Measurements from ENCODE around the gene SNAP91. TPM values are rescaled to one million over a fixed set of nuclear protein-coding genes. Genes with fewer than 3 reads are reported as not detected.

Gene SNAP91
- total and polyA plus RNA-seq, 2 donors (not counting 1 experiment from before 2014, with no cell fraction given): not detected

DNA sequence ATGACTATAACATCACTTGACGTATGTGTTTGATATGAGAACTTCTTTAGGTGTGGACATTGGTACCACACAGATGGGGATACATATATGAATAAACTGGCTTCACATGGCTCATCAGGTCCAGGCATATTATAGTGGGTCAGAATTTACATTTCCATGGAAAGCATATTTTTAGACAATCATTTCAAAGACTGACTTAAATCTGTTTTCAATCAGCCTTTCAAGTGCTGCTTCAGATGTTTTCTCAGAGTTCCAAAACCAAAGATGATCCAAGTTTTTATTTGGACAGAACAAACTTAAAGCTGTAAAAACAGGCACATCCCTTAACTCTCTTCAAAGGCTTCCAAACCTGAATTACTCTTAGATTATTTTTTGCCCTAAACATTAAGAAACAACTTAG is 108.4 kb downstream of the SNAP91 start:
- TF ChIP-seq EZH2 (IDR thresholded peaks at IDR 0.05; ENCODE audit: borderline replicate concordance, insufficient read depth, low read depth, low read length, poor library complexity, severe bottlenecking): no peak
- TF ChIP-seq, protein P1, sequence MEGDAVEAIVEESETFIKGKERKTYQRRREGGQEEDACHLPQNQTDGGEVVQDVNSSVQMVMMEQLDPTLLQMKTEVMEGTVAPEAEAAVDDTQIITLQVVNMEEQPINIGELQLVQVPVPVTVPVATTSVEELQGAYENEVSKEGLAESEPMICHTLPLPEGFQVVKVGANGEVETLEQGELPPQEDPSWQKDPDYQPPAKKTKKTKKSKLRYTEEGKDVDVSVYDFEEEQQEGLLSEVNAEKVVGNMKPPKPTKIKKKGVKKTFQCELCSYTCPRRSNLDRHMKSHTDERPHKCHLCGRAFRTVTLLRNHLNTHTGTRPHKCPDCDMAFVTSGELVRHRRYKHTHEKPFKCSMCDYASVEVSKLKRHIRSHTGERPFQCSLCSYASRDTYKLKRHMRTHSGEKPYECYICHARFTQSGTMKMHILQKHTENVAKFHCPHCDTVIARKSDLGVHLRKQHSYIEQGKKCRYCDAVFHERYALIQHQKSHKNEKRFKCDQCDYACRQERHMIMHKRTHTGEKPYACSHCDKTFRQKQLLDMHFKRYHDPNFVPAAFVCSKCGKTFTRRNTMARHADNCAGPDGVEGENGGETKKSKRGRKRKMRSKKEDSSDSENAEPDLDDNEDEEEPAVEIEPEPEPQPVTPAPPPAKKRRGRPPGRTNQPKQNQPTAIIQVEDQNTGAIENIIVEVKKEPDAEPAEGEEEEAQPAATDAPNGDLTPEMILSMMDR (IDR thresholded peaks at IDR 0.05): no peak
- CTCF ChIA-PET: no interaction called here
- no peak overlapping the region for H3K9ac ChIP-seq (ENCODE audit: low read length)
- H2AFZ ChIP-seq (ENCODE audit: insufficient read depth, low read depth, low read length, poor library complexity, severe bottlenecking): no peak overlapping the region
- no peaks in the 10 kb centered on the region for H3K27me3 ChIP-seq (replicated peaks in 1 of 4; ENCODE audit: control extremely low read depth in 1 of 4, control insufficient read depth in 3 of 4, insufficient read depth in 4 of 4, low read length in 3 of 4)
- Mint-ChIP-seq H3K4me1 (no peaks in the 10 kb centered on the region), H3K4me3 (no peak overlapping the region), H3K9me3 (ENCODE audit: insufficient read depth) (no peaks in the 10 kb centered on the region), H3K27ac (no peak overlapping the region), H3K27me3 (no peaks in the 10 kb centered on the region)
- ATAC-seq (ENCODE audit: low read depth) (no peak), DNase-seq (no peak)
- H3K79me2 ChIP-seq (ENCODE audit: control insufficient read depth, insufficient read depth, low read length): no peaks in the 10 kb centered on the region
- no peaks in the 10 kb centered on the region for H4K20me1 ChIP-seq (ENCODE audit: control insufficient read depth, insufficient read depth, low read length, poor library complexity, severe bottlenecking)
- POLR2A ChIA-PET: no interaction called here
- whole genome bisulfite sequencing (ENCODE audit: insufficient coverage): no CpG with 5 or more reads among the region's 1 CpG
- intact Hi-C loops (cut with micrococcal nuclease): no loop called here
- no peaks in the 10 kb centered on the region for H3K4me1 ChIP-seq (ENCODE audit: control insufficient read depth in 2 of 2, insufficient read depth in 2 of 2, low read length in 2 of 2)
- no peak overlapping the region for H3K4me3 ChIP-seq (ENCODE audit: control extremely low read depth in 1 of 5, extremely low read depth in 1 of 5, insufficient read depth in 1 of 5, low read depth in 2 of 5, low read length in 4 of 5)
- H3K36me3 ChIP-seq (replicated peaks in 1 of 2; ENCODE audit: control extremely low read depth in 1 of 2, control insufficient read depth in 1 of 2, extremely low read depth in 1 of 2, insufficient read depth in 2 of 2, low read length in 1 of 2): no peaks in the 10 kb centered on the region
- H3K4me2 ChIP-seq (replicated peaks; ENCODE audit: low read depth, low read length, poor library complexity, severe bottlenecking): no peak overlapping the region
- H3K9me3 ChIP-seq (ENCODE audit: control extremely low read depth in 1 of 3, control insufficient read depth in 2 of 3, insufficient read depth in 1 of 3, low read length in 2 of 3): no peaks in the 10 kb centered on the region
- no peak overlapping the region for H3K27ac ChIP-seq (ENCODE audit: low read length in 2 of 2)

DNA sequence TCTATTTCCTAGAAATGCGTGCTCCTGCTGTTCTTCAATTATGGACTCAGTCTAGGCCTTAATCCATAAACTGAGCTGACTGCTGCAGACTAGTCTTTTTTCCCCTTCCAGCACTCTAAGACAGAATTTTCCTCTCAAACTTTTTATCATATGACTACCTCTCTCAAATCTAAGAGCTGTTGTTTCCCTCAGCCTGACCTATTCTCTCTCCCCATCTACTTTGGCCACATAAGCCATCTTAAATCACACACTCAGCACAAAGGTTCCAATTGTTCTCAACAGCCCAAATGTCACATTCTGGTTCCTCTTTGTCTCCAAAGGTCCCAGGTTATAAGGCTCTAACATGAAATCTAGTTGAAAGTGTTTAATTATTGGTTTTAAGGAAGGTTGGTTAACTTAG is 111.4 kb downstream of the SNAP91 start:
- Histone ChIP-seq H2AFZ (ENCODE audit: insufficient read depth, low read depth, low read length, poor library complexity, severe bottlenecking) (no peak overlapping the region), H3K27ac (ENCODE audit: low read length in 2 of 2) (no peak overlapping the region), H3K4me3 (ENCODE audit: control extremely low read depth in 1 of 5, extremely low read depth in 1 of 5, insufficient read depth in 1 of 5, low read depth in 2 of 5, low read length in 4 of 5) (no peak overlapping the region), H3K79me2 (ENCODE audit: control insufficient read depth, insufficient read depth, low read length) (no peaks in the 10 kb centered on the region), H3K9me3 (ENCODE audit: control extremely low read depth in 1 of 3, control insufficient read depth in 2 of 3, insufficient read depth in 1 of 3, low read length in 2 of 3) (no peaks in the 10 kb centered on the region), H3K4me1 (ENCODE audit: control insufficient read depth in 2 of 2, insufficient read depth in 2 of 2, low read length in 2 of 2) (no peaks in the 10 kb centered on the region), H3K4me2 (replicated peaks; ENCODE audit: low read depth, low read length, poor library complexity, severe bottlenecking) (no peak overlapping the region), H3K27me3 (replicated peaks in 1 of 4; ENCODE audit: control extremely low read depth in 1 of 4, control insufficient read depth in 3 of 4, insufficient read depth in 4 of 4, low read length in 3 of 4) (no peaks in the 10 kb centered on the region), H3K9ac (ENCODE audit: low read length) (no peak overlapping the region), H3K36me3 (replicated peaks in 1 of 2; ENCODE audit: control extremely low read depth in 1 of 2, control insufficient read depth in 1 of 2, extremely low read depth in 1 of 2, insufficient read depth in 2 of 2, low read length in 1 of 2) (no peaks in the 10 kb centered on the region), H4K20me1 (ENCODE audit: control insufficient read depth, insufficient read depth, low read length, poor library complexity, severe bottlenecking) (no peaks in the 10 kb centered on the region)
- CTCF ChIA-PET: interaction anchor here (1.5 kb wide), 1 partner anchor 18 kb away, joined by 5 read pairs; no protein-coding TSS in a partner anchor
- no peak for DNase-seq
- intact Hi-C loops (cut with micrococcal nuclease): no loop called here
- no peak for TF ChIP-seq EZH2 (IDR thresholded peaks at IDR 0.05; ENCODE audit: borderline replicate concordance, insufficient read depth, low read depth, low read length, poor library complexity, severe bottlenecking)
- Mint-ChIP-seq H3K4me3 (no peak overlapping the region), H3K4me1 (peaks cover 2% of the 10 kb centered on the region), H3K9me3 (ENCODE audit: insufficient read depth) (no peaks in the 10 kb centered on the region), H3K27me3 (no peaks in the 10 kb centered on the region), H3K27ac (no peak overlapping the region)
- ATAC-seq (ENCODE audit: low read depth): no peak
- POLR2A ChIA-PET: no interaction called here
- 91% methylated on average over 1 of the region's 1 CpG for WGBS (ENCODE audit: insufficient coverage)
